Esophagus squamous epithelium (tissue), 5 donors: Measurements from ENCODE around the gene LRRN4CL. TPM values are rescaled to one million over a fixed set of nuclear protein-coding genes. Genes with fewer than 3 reads are reported as not detected.
"Not testable (repeated sequence)": the region's sequence is repeated elsewhere in the genome, so short reads cannot be mapped to it uniquely, and the experiment has no call there.

Source experiments
- DNase-seq: peaks from one replicate; lab custom pipeline; 2025; lab: John Stamatoyannopoulos, UW
- H3K27ac ChIP-seq, 4 donors: fragments of 200-600 bp; sonication (generic); one replicate each; pipeline ENCODE4 v1.5.1; 2016 to 2019; ENCODE audit warnings: mild to moderate bottlenecking in 1 of 4
- H3K27me3 ChIP-seq, 4 donors: fragments of 200-600 bp; sonication (generic); 1 replicate in 3 of 4; 2 replicates in 1 of 4; pipeline versions ENCODE4 v1.5.1 to v1.6.0; 2017 to 2021; ENCODE audit warnings: antibody characterized with exemption in 1 of 4
- H3K36me3 ChIP-seq, 3 donors: fragments of 200-600 bp; sonication (generic); one replicate each; pipeline ENCODE4 v1.5.1; 2016 to 2019
- H3K4me1 ChIP-seq, 3 donors: fragments of 200-600 bp; sonication (generic); one replicate each; pipeline ENCODE4 v1.5.1; 2017 to 2019
- H3K4me3 ChIP-seq, 4 donors: fragments of 200-600 bp; sonication (generic); 1 replicate in 3 of 4; 2 replicates in 1 of 4; pipeline ENCODE4 v1.5.1; 2016 to 2019; ENCODE audit warnings: mild to moderate bottlenecking in 2 of 4, moderate library complexity in 1 of 4
- H3K9me3 ChIP-seq, 3 donors: fragments of 200-600 bp; sonication (generic); one replicate each; pipeline ENCODE4 v1.5.1; 2016 to 2019
- POLR2A ChIP-seq, 4 donors: fragments of 450-650 bp; IDR thresholded peaks; one replicate each; pipeline ENCODE4 v1.6.1; 2017; ENCODE audit warnings: antibody characterized with exemption in 4 of 4, mild to moderate bottlenecking in 4 of 4, moderate library complexity in 3 of 4
- WGBS, 2 donors: methylation state at CpG; one replicate each; pipeline ENCODE4 v1.1.5; 2018; 5-methylcytosine and 5-hydroxymethylcytosine counted together
- intact Hi-C: fragments of 100-400 bp; cut with DNase I; formaldehyde crosslinking; loops from one replicate; pipeline ENCODE4 v1.15.0; 2022
- total RNA-seq, 4 donors: library from RNA; depleted of rRNA; stranded (reverse); fragments of >200 nt; gene quantifications; one replicate each; pipeline ENCODE4 v1.1.0, GENCODE V29; 2016
- TF ChIP-seq, protein P1 (sequence below), 6 experiments: fragments of 450-650 bp in 4 of 6; fragments of 200-600 bp in 2 of 6; sonication (generic) in 2 of 6; IDR thresholded peaks; one replicate each; pipeline ENCODE4 v1.5.1; 2016 to 2019; ENCODE audit warnings: antibody characterized with exemption in 6 of 6, mild to moderate bottlenecking in 4 of 6, moderate library complexity in 4 of 6
- donor health status: DM: yes; HTN: yes; CAD: no.

The LRRN4CL gene
- total RNA-seq, result 10 to 100 TPM in 1 of 4 donors, 1 to 10 TPM in 2, under 1 TPM in 1; 0.27 to 12.0 (median 4.5) TPM

DNA sequence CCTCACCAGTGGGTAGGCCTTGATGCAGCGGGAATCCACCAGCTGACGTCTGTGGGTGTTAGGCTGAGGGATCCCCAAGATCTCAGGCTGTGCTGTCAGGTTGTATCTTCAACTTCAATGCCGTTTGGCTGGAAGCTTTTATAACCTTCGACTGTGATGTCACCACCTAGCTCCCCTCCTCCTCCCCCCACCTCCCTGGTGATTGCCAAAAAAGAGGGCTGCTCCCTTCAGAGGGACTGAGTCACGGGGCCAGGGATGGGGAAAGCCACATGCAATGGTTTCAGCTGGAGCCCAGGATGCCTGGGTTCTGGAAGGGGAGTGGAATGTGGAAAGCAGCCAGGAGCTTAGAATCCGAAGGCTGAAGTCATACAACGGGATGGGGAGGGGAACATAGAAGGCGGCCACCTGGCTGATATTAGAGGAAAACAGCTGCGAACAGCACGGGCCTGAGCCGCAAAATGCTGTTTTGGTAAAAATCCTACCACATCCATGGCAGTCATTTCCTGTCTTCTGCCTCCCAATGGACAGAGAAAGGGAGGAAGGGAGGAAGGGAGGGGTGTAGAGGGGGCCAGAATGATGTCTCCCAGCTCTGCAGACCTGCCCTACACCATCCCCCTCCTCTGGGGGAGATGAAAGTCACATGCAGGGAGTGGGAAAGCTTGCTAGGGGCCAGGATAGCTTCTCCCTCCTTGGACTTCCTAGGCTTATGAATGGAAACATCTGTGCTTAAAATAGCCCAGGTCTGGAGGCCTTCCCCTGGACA is at the start of gene LRRN4CL:
Gene LRRN4CL, minus strand, starts transcription at position 110 of the 763 bp plus-strand sequence. CDS start 1,022 bp downstream, outside the sequence.
- WGBS, 2 donors, result 29 to 34% methylated on average over 8 to 9 of the region's 11 CpGs
- intact Hi-C loops, result no loop called here
- peaks cover 8 to 35% (median 9%) of the 10 kb centered on the region in 3 donors for H3K36me3 ChIP-seq
- peaks cover 0 to 10% (median 0%) of the 10 kb centered on the region in 4 donors for H3K27me3 ChIP-seq
- H3K27ac ChIP-seq, result peak within 1 kb of the TSS; percentile 40 to 87 (median 65)
- H3K4me1 ChIP-seq, result peaks cover 0 to 51% (median 13%) of the 10 kb centered on the region in 3 donors
- H3K9me3 ChIP-seq, result no peaks in the 10 kb centered on the region
- no peak for DNase-seq
- peak in 2 of 4 donors; percentile 34 to 43 for TF ChIP-seq POLR2A (IDR thresholded peaks at IDR 0.05)
- TF ChIP-seq, protein P1, sequence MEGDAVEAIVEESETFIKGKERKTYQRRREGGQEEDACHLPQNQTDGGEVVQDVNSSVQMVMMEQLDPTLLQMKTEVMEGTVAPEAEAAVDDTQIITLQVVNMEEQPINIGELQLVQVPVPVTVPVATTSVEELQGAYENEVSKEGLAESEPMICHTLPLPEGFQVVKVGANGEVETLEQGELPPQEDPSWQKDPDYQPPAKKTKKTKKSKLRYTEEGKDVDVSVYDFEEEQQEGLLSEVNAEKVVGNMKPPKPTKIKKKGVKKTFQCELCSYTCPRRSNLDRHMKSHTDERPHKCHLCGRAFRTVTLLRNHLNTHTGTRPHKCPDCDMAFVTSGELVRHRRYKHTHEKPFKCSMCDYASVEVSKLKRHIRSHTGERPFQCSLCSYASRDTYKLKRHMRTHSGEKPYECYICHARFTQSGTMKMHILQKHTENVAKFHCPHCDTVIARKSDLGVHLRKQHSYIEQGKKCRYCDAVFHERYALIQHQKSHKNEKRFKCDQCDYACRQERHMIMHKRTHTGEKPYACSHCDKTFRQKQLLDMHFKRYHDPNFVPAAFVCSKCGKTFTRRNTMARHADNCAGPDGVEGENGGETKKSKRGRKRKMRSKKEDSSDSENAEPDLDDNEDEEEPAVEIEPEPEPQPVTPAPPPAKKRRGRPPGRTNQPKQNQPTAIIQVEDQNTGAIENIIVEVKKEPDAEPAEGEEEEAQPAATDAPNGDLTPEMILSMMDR (IDR thresholded peaks at IDR 0.05), result no peak
- H3K4me3 ChIP-seq, result peak within 1 kb of the TSS in 3 of 4 donors; percentile 26 to 58 (median 36)

DNA sequence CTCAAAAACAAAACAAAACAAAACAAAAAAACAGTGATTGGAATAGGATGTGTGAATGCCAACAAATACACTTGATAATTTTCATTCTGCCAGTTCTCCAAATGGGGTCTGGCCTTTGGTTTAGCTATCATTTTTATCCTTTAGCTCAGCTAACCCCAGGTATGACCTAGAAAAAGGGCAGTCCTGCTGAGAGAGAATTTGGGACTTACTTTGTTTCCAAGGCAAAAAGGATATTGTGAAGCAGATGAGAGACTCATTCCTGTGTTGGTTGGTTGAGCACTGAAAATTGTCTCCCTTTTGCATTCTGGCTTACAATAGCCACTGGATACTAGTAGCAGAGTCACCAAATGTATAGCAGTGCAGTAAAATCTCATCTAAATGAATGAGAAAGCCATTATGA is 47.9 kb upstream of the LRRN4CL start:
- H3K27ac ChIP-seq, result no peak overlapping the region
- peaks cover 6 to 91% (median 40%) of the 10 kb centered on the region in 3 donors for H3K36me3 ChIP-seq
- TF ChIP-seq, protein P1 (IDR thresholded peaks at IDR 0.05), result no peak
- TF ChIP-seq POLR2A (IDR thresholded peaks at IDR 0.05), result no peak
- H3K9me3 ChIP-seq, result no peaks in the 10 kb centered on the region
- H3K27me3 ChIP-seq, result no peaks in the 10 kb centered on the region
- H3K4me1 ChIP-seq, result peaks cover 0 to 12% (median 3%) of the 10 kb centered on the region in 3 donors
- no peak for DNase-seq
- H3K4me3 ChIP-seq, result no peak overlapping the region
- intact Hi-C loops, result no loop called here

DNA sequence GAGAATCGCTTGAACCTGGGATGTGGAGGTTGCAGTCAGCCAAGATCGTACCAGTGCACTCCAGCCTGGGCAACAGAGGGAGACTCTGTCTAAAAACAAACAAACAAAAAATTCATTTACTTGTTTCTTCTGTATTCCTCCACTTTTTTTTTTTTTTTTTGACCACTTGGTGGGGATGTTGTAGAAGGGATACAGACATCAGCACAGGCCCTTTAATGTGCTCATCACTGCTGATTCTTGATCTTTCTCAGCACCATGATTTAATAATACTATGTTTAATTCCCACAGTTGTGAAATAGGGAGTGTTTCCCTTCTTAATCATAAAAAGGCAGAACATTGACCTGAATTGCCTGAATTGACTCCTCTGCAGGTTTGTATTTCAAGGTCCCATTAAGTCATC is 43.5 kb upstream of the LRRN4CL start:
- no peak for TF ChIP-seq POLR2A (IDR thresholded peaks at IDR 0.05)
- TF ChIP-seq, protein P1 (IDR thresholded peaks at IDR 0.05), result no peak
- Histone ChIP-seq H3K27ac (no peak overlapping the region), H3K4me1 (peaks cover 15 to 45% (median 23%) of the 10 kb centered on the region in 3 donors), H3K27me3 (no peaks in the 10 kb centered on the region), H3K9me3 (no peaks in the 10 kb centered on the region), H3K4me3 (no peak overlapping the region), H3K36me3 (peaks cover 0 to 76% (median 18%) of the 10 kb centered on the region in 3 donors)
- 63 to 86% methylated on average over 2 of the region's 2 CpGs for WGBS, 2 donors
- no peak for DNase-seq
- intact Hi-C loops, result no loop called here

DNA sequence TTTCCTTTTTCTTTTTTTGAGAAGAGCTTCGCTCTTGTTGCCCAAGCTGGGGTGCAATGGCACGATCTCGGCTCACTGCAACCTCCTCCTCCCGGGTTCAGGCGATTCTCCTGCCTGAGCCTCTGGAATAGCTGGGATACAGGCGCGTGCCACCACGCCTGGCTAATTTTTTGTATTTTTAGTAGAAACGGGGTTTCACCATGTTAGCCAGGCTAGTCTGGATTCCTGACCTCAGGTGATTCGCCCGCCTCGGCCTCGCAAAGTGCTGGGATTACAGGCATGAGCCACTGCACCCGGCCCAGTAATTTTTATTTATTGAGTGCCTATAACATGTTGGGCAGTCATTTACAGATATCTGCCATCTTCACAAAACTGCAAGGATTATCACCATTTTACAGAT is 40.7 kb upstream of the LRRN4CL start:
- Histone ChIP-seq H3K36me3 (peaks cover 0 to 49% (median 1%) of the 10 kb centered on the region in 3 donors), H3K4me3 (peak overlapping the region; percentile 72 to 93 (median 77)), H3K27ac (peak overlapping the region in 3 of 4 donors; percentile 92 to 99 (median 94)), H3K4me1 (peaks cover 17 to 57% (median 23%) of the 10 kb centered on the region in 3 donors)
- H3K27me3 ChIP-seq, intact Hi-C loops, H3K9me3 ChIP-seq, DNase-seq: not testable (repeated sequence)
- 42 to 56% methylated on average over 11 to 14 of the region's 14 CpGs for WGBS, 2 donors

DNA sequence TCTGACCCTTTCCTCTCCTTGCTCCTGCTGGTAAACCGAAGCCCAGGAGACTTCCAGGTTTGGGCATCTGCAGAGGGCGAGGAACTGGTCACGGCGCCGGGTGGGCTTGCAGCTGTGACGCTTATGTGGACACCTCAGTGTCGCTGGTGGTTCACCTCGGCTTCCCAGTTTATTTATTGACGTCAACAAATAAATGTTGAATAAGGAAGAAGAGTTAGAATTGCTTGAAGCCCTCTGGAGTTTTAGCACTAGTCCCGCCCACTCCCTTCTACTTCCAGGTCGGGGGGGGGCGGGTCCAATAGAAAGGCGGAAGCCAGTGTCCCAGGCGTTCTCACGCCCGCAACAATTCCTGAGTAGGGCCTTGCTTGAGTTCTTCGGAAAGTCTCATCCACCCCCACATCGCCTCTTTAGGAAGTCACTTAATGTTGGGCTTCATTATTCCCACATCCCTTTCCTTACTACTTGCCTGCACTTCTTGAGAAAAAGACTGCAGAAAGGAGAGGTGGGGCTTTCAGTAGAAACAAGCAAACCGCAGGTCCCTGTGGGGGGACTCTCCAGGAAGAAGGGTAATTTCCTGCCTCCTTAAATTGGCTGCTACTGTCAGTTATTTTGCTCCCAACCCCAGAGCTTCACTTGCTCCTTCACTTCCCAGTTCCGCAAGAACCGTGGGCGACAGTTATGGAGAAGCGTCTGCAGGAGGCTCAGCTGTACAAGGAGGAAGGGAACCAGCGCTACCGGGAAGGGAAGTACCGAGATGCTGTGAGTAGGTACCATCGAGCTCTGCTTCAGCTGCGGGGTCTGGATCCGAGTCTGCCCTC is 39.0 kb upstream of the LRRN4CL start, which contains the start of gene TTC9C:
Gene TTC9C, plus strand, starts transcription at position 316 of the 818 bp plus-strand sequence. Its CDS starts 363 bp downstream, at position 679.
- Histone ChIP-seq H3K4me1 (peaks cover 29 to 74% (median 31%) of the 10 kb centered on the region in 3 donors), H3K36me3 (peaks cover 2 to 41% (median 3%) of the 10 kb centered on the region in 3 donors), H3K27ac (peak within 1 kb of the TSS; percentile 92 to 99 (median 94)), H3K4me3 (peak within 1 kb of the TSS; percentile 72 to 93 (median 77)), H3K9me3 (no peaks in the 10 kb centered on the region), H3K27me3 (no peaks in the 10 kb centered on the region)
- intact Hi-C loops, result loop anchor here (5.0 to 10.0 kb wide), 2 partner anchors 34 to 136 kb away; partner anchors contain the start of gene POLR2G
- peak; percentile 56 for DNase-seq
- TF ChIP-seq, protein P1 (IDR thresholded peaks at IDR 0.05), result no peak
- TF ChIP-seq POLR2A (IDR thresholded peaks at IDR 0.05), result peak in 2 of 4 donors; percentile 56 to 81
- WGBS, 2 donors, result 0 to 1% methylated on average over 10 to 23 of the region's 29 CpGs
